Inflammatory macrophage (primary cell): ENCODE data around the gene ZBTB42.

Experiments
- DNase-seq, 2 donors: peaks; one replicate each; pipeline ENCODE4 v3.0.0-alpha.2; 2020 to 2022

The ZBTB42 gene

DNA sequence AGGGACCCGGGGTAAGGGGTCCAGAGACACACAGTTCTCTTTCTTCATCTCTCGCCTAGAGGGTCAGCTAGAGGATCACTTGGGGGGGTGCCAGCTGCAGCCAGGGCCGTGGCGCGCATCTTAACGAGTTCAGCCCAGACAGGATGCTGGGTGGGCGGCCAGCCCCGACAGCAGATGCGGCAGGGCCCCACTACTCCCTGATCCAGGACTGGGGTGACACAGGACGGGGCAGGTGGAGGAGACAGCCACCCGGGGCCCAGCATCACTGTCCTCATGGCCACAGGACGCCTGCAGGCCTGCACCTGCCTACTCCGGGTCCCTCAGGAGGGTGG, 18.1 kb upstream of the ZBTB42 start:
- DNase-seq: no peak

GRCh38 chr14:104783484-104784217, 17.2 kb upstream of the ZBTB42 start:
- DNase-seq: no peak

GRCh38 chr14:104784218-104784568, 16.7 kb upstream of the ZBTB42 start:
- DNase-seq: no peak

GRCh38 chr14:104784846-104785707, 15.8 kb upstream of the ZBTB42 start:
- DNase-seq: no peak

- DNase-seq: no peak
These were observed 15.2 kb upstream of the ZBTB42 start for GRCh38 chr14:104785708-104786080.

- DNase-seq: peak; percentile 36 to 61
These were observed 14.8 kb upstream of the ZBTB42 start for GRCh38 chr14:104786091-104786586.

- no peak for DNase-seq
These were observed 13.9 kb upstream of the ZBTB42 start for GRCh38 chr14:104786726-104787675.

DNA sequence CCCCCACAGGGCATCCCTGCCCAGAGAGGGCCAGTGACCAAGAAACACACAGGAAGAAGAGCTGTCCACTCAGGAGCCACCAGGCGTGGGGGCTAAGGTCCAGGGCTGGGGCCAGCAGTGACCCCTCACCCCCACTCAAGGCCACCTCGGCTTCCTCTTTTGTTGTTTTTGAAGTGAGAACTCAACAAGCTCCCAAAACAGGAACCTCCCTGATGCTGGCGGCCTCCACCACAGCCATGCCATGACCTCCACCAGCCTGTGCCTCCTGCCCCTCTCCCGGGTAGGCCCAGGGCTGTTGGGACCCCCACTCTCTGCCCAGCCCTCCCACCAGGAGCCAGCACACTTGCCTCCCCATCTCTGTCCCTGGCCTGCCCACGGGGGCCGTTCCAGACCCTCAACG, 13.2 kb upstream of the ZBTB42 start:
- DNase-seq: peak; percentile 80 to 89

- no peak for DNase-seq
These were observed 12.6 kb upstream of the ZBTB42 start for GRCh38 chr14:104788161-104788818.

DNA sequence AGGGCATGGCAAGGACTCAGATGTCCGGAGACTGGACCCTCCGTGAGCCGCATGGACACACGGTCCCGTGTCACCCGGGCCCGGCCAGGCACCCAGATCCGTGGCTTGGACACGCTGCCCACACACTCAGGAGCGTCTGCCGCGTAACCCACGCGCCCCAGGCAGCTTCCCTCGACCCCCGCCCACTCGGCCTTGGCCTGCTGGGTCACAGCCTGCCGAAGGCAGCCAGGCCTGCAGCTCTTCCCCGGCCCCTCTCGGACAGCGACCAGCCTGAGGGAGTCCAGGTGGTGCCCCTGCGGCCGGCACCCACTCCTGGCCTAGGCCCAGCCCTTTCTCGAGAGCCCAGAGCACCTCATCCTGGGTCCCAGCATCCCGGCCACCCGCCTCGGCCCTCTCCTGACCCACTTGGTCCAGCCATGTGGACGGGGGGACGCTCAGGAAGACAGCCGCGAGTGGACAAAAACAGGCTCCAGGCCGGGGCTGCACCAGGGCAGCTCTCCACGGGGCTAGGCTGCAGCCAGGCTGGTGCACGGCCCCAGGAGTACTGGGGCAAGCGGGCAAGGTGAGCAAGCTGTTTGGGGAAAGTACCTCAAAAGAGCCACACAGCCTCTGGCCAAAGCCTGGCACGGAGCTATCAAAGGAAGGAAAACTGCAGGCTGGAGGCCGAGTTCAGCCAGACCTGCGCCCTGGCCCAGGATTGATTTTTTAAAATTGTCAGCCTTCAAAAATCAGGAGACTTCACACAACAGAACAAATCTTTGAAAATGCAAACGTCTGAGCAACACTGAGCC, 11.8 kb upstream of the ZBTB42 start:
- peak in 1 of 2 donors; percentile 52 for DNase-seq

DNA sequence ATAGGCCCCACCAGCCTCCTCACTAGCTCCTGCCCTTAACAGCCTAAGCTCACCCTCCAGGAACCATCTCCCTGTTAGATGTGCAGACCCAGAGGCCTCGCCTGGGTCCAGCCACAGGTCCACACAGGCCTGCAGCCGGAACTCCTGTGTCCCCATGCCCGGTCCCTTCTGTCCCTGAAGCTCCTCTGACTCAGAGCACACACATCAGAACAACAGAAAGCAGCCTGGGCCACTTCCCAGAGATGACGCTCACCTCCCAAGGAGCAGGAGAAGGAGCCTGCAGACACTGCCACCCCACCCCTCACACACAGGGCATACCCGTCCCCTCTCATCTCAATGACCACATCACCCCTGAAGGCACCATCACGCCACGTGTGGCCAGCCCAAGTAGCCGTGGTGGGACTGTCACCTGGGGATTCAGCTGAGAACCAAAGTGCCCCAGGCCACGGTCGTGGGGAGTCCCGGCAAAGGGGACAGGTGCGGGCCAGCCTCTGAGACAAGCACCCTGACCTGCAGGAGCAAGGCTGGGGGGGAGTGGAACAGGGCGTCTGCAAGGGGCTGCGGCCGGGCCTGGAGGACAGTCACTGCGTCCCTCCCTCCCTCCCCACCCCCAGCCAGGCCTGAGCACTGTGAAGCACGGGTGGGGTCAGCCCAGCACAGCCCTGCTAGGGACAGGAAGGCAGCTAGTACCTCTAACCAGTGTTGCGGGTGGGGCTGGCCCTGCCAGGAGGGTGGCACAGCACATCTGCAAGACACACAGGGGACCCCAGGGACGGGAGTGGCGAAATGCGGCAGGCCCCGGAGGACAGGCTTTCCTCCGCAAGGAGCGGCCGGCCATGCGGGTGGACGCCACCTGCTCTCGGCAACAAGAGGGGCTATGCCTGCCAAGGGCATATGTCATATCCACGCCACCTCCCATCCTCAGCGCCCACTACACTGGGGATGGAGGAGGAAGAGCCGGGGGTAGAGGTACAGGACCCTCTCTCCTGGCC, 10.9 kb upstream of the ZBTB42 start:
- no peak for DNase-seq

GRCh38 chr14:104791425-104791824, 9.5 kb upstream of the ZBTB42 start:
- DNase-seq: no peak

GRCh38 chr14:104792101-104792884, 8.6 kb upstream of the ZBTB42 start:
- DNase-seq: no peak

- no peak for DNase-seq
These were observed 7.8 kb upstream of the ZBTB42 start for GRCh38 chr14:104792945-104793702.

DNA sequence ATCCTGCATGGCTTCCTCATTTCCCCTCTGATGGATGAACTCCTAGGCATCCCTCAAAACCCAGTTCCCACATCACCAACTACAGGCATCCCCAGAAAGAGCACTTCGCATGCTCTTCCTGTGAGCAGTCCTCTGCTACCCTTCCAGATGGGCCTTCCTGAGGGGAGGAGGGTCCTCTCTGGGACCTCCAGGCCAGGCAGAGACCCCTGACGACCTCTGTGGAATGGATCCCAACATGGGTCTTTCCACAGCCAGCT, 7.3 kb upstream of the ZBTB42 start:
- DNase-seq: no peak

DNA sequence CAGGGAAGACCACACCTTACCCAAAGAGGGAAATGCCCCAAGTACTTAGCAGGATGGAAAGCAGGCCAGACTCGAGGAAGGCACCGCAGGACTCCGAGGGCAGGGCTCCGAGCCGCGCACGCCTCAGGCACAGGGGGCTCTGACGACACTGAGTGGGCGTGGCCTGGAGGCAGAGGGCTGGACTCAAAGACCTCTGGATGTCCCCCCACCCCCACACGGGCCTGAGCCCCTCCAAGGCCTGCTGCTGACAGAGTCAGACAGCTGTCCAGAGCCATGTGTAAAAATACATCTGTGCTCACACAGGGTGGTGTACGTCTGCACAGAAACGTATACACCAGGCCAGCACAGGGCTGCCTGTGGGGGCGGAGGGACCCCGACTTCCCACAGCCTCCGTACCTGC, 6.8 kb upstream of the ZBTB42 start:
- peak; percentile 5 to 29 for DNase-seq

GRCh38 chr14:104794631-104794992, 6.3 kb upstream of the ZBTB42 start:
- peak; percentile 13 to 28 for DNase-seq

DNA sequence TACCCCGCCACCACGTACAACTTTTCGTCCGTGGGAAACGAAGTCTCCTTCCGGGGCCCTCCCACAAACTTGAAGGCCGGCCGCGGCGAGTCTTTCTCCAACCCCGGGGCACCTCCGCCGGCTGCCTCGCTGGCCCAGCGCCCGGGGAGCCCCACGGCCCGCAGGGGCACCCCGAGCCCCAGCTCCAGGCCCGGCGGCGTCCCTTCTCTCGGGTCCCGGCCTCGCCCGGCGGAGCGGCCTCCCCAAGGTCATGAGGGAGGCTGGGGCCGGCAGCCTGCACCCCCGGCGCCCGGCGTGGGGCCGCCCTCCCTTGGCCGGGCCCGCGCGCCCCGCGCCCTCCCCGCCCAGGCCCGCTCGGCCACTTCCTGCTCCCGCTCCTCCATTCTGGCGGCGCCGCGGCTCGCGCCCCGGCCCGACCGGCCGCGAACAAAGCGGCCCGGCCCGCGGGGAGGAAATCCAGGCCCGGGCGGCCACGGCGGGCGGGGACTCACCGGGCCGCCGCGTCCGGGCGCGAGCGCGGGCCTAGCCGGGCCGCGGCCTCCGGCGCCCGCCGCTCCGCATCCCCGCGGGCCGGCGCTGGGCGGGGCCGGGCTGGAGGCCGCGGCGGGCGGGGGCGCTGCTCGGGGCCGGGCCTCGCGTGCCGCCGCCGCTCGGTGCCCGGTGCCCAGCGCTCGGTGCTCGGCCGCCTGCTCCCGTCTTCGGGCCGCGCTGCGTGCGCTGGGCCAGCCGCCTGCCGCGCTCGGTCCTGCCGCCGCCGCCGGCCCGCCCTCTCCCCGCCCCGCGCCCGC, 5.7 kb upstream of the ZBTB42 start, which contains the start of gene AKT1:
Gene AKT1, minus strand, starts transcription at position 756 of the 788 bp plus-strand sequence. CDS start 3,105 bp downstream, outside the sequence.
- peak; percentile 7 to 47 for DNase-seq
